ENCODE measurements around the gene UBL4B.

Gene UBL4B

GRCh38 chr1:110112143-110112542, at the start of gene UBL4B:
Gene UBL4B (plus strand): TSS chr1:110112443. CDS start chr1:110112535, 92 bp downstream.
- DNase-seq (ENCODE audit: low read depth), result no peak
- TF ChIP-seq CTCF (IDR thresholded peaks at IDR 0.05; ENCODE audit: insufficient read depth, low read depth, low read length, missing control alignments), result no peak
- no peak within 1 kb of the TSS for H3K4me3 ChIP-seq (ENCODE audit: low read depth, low read length)

GRCh38 chr1:110062612-110063011, 49.6 kb upstream of the UBL4B start:
- no peak for DNase-seq (ENCODE audit: low read depth)
- TF ChIP-seq CTCF (IDR thresholded peaks at IDR 0.05; ENCODE audit: insufficient read depth, low read depth, low read length, missing control alignments), result no peak
- no peak overlapping the region for H3K4me3 ChIP-seq (ENCODE audit: low read depth, low read length)

GRCh38 chr1:110063781-110064180, 48.5 kb upstream of the UBL4B start:
- DNase-seq (ENCODE audit: low read depth), result no peak
- no peak for TF ChIP-seq CTCF (IDR thresholded peaks at IDR 0.05; ENCODE audit: insufficient read depth, low read depth, low read length, missing control alignments)
- H3K4me3 ChIP-seq (ENCODE audit: low read depth, low read length), result no peak overlapping the region

- no peak for DNase-seq (ENCODE audit: low read depth)
- H3K4me3 ChIP-seq (ENCODE audit: low read depth, low read length), result no peak overlapping the region
- no peak for TF ChIP-seq CTCF (IDR thresholded peaks at IDR 0.05; ENCODE audit: insufficient read depth, low read depth, low read length, missing control alignments)
Measured at GRCh38 chr1:110064576-110065337, 47.5 kb upstream of the UBL4B start.

GRCh38 chr1:110065841-110066240, 46.4 kb upstream of the UBL4B start:
- TF ChIP-seq CTCF (IDR thresholded peaks at IDR 0.05; ENCODE audit: insufficient read depth, low read depth, low read length, missing control alignments), result no peak
- H3K4me3 ChIP-seq (ENCODE audit: low read depth, low read length), result no peak overlapping the region
- DNase-seq (ENCODE audit: low read depth), result no peak

- DNase-seq (ENCODE audit: low read depth), result no peak
- TF ChIP-seq CTCF (IDR thresholded peaks at IDR 0.05; ENCODE audit: insufficient read depth, low read depth, low read length, missing control alignments), result no peak
- H3K4me3 ChIP-seq (ENCODE audit: low read depth, low read length), result no peak overlapping the region
Measured at GRCh38 chr1:110067479-110067892, 44.8 kb upstream of the UBL4B start.
